Panc1 (cell line): Measurements from ENCODE around the gene USP3. TPM values are rescaled to one million over a fixed set of nuclear protein-coding genes. Genes with fewer than 3 reads are reported as not detected.
A peak's percentile ranks its signal among the peaks of the same experiment; 100 is the strongest.

Experiments used
- ATAC-seq: fragments of 200-7000 bp; cut with Tn5 transposase; 2 replicates; pipeline ENCODE4 v1.9.1; 2020; ENCODE audit warnings: mild to moderate bottlenecking, moderate library complexity
- BruUV-seq: library from RNA; stranded (reverse); fragments of 400-500 nt; replicated peaks from 2 replicates; lab custom pipeline; 2021; lab: Mats Ljungman, UMichigan
- CTCF ChIA-PET: fragments of 300-600 bp; sonication (Branson Sonifier 250); formaldehyde crosslinking; loops from one replicate; lab custom pipeline; 2022; ENCODE audit warnings: antibody characterized with exemption; lab: Charles Lee
- POLR2A ChIA-PET: fragments of 300-600 bp; sonication (Branson Sonifier 250); formaldehyde crosslinking; loops from one replicate; lab custom pipeline; 2022; ENCODE audit warnings: antibody characterized with exemption; lab: Charles Lee
- DNase-seq: peaks from one replicate; pipeline ENCODE4 v3.0.0-alpha.2; 2010; ENCODE audit warnings: low read depth, low spot score
- H3K27ac ChIP-seq: 2 replicates; pipeline ENCODE4 v1.5.1; 2011; ENCODE audit warnings: mild to moderate bottlenecking, low read length, inconsistent platforms
- H3K27me3 ChIP-seq: fragments of 200-500 bp; sonication (Bioruptor generic); 2 replicates; pipeline ENCODE4 v1.6.0; 2014; ENCODE audit warnings: low read length, inconsistent platforms; ENCODE audit not compliant: control insufficient read depth, insufficient read depth
- H3K36me3 ChIP-seq: fragments of 200-500 bp; sonication (Bioruptor generic); 2 replicates; pipeline ENCODE4 v1.5.1; 2014; ENCODE audit warnings: inconsistent platforms, mild to moderate bottlenecking, low read length, moderate library complexity; ENCODE audit not compliant: control insufficient read depth, insufficient read depth
- H3K4me1 ChIP-seq: 2 replicates; pipeline ENCODE4 v1.5.1; 2011; ENCODE audit warnings: inconsistent platforms, mild to moderate bottlenecking, low read length, moderate library complexity; ENCODE audit not compliant: control insufficient read depth, insufficient read depth
- H3K4me3 ChIP-seq, 2 experiments: 2 replicates each; pipeline ENCODE4 v1.5.1; 2011 to 2012; ENCODE audit warnings: low read depth in 2 of 2, low read length in 2 of 2, mild to moderate bottlenecking in 2 of 2, inconsistent platforms in 1 of 2, moderate library complexity in 1 of 2
- H3K9me3 ChIP-seq: fragments of 200-500 bp; sonication (Bioruptor generic); 2 replicates; pipeline ENCODE4 v1.5.1; 2014; ENCODE audit warnings: low read depth, mild to moderate bottlenecking, inconsistent platforms, low read length, moderate library complexity; ENCODE audit not compliant: control insufficient read depth, insufficient read depth
- POLR2AphosphoS5 ChIP-seq: IDR thresholded peaks from 2 replicates; pipeline ENCODE4 v1.6.1; 2012; ENCODE audit warnings: mild to moderate bottlenecking, low read depth, low read length, moderate library complexity
- SIN3A ChIP-seq: IDR thresholded peaks from 2 replicates; pipeline ENCODE4 v1.6.1; 2012; ENCODE audit warnings: low read depth, mild to moderate bottlenecking, low read length, moderate library complexity, borderline replicate concordance; ENCODE audit not compliant: insufficient read depth
- TCF7L2 ChIP-seq: IDR thresholded peaks from 2 replicates; pipeline ENCODE4 v1.6.1; 2011; ENCODE audit warnings: mild to moderate bottlenecking, low read depth, low read length, inconsistent platforms
- in situ Hi-C: cut with HindIII; loops from 2 replicates; pipeline ENCODE4 v1.10.0; 2016; ENCODE audit warnings: low sequenced_read_pairs, low pct_unique_long_range_greater_than_20kb
- intact Hi-C: fragments of 100-400 bp; cut with micrococcal nuclease; formaldehyde crosslinking; loops from one replicate; pipeline ENCODE4 v1.10.0; 2022; ENCODE audit not compliant: unreplicated experiment
- total RNA-seq: library from RNA; stranded (reverse); gene quantifications from one replicate; pipeline ENCODE4 v1.2.1, GENCODE V29; 2021; ENCODE audit not compliant: unreplicated experiment
- TF ChIP-seq, protein P1 (sequence below): fragments of 450-650 bp; IDR thresholded peaks from 2 replicates; pipeline ENCODE4 v1.5.1; 2017; ENCODE audit warnings: mild to moderate bottlenecking
- TF ChIP-seq, protein P2 (sequence below), 2 experiments: IDR thresholded peaks; 2 replicates each; pipeline ENCODE4 v1.6.1; 2011 to 2012; ENCODE audit warnings: low read depth in 2 of 2, control low read depth in 1 of 2, low read length in 1 of 2, mild to moderate bottlenecking in 1 of 2, moderate library complexity in 1 of 2; ENCODE audit not compliant: insufficient read depth in 1 of 2

USP3 gene
- total RNA-seq, 1 experiment from 2014 or later, result 51.4 TPM

DNA sequence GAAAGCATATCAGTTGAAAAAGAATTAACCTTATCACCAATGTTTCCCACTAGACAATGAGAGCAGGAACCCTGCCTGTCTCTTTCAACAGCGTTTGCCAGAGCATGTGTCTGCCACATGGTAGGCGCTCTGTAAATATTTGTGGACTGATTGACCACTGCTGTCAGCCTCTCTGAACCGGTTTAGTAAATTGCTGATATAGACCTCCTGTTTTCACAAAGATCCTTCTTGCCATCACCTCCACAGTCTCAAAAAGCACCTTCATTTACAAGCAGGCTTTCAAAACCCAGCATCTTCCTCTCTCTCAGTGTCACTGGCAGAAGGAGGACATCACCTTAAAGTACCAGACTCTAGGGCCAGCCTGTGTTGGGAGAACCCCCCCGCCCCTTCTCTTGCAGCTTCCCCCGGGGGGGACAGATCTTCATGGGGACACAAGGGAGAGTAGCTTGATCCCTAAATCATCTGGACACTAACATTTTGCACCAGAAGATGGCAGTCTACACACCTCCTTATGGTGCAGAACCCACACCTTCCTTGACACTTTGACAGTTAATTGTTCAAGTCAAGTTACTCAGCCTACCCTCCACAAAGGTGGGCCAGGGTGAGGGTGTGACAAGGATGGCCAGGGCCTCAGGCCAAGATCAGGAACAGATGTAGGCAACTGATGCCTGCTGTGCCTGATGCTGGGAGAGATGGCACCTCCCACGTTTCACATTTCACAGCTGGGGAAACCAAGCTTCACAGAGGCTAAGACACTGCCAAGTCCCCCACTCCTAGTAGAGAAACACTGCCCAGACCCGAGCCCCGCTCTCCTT lies 37.8 kb upstream of the USP3 start:
- BruUV-seq, result no TSS peak
- in situ Hi-C loops (no loop called here), intact Hi-C loops (loop anchor here (5.0 kb wide), 1 partner anchor 131 kb away; the partner anchor contains the start of gene FBXL22)
- Histone ChIP-seq H3K27me3 (no peaks in the 10 kb centered on the region), H3K36me3 (no peaks in the 10 kb centered on the region), H3K4me1 (peaks cover 29% of the 10 kb centered on the region), H3K27ac (peak overlapping the region; percentile 52), H3K4me3 (no peak overlapping the region), H3K9me3 (no peaks in the 10 kb centered on the region)
- ATAC-seq, result peak; percentile 86
- ChIA-PET POLR2A (no interaction called here), CTCF (interaction anchor here (0.6 to 1.5 kb wide), 16 partner anchors 16 to 173 kb away, joined by 3 to 11 read pairs (median 4); partner anchors contain the start of genes CA12 and USP3)
- DNase-seq, result no peak
- TF ChIP-seq, protein P1, sequence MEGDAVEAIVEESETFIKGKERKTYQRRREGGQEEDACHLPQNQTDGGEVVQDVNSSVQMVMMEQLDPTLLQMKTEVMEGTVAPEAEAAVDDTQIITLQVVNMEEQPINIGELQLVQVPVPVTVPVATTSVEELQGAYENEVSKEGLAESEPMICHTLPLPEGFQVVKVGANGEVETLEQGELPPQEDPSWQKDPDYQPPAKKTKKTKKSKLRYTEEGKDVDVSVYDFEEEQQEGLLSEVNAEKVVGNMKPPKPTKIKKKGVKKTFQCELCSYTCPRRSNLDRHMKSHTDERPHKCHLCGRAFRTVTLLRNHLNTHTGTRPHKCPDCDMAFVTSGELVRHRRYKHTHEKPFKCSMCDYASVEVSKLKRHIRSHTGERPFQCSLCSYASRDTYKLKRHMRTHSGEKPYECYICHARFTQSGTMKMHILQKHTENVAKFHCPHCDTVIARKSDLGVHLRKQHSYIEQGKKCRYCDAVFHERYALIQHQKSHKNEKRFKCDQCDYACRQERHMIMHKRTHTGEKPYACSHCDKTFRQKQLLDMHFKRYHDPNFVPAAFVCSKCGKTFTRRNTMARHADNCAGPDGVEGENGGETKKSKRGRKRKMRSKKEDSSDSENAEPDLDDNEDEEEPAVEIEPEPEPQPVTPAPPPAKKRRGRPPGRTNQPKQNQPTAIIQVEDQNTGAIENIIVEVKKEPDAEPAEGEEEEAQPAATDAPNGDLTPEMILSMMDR, result peak; percentile 84
- TF ChIP-seq, protein P2, sequence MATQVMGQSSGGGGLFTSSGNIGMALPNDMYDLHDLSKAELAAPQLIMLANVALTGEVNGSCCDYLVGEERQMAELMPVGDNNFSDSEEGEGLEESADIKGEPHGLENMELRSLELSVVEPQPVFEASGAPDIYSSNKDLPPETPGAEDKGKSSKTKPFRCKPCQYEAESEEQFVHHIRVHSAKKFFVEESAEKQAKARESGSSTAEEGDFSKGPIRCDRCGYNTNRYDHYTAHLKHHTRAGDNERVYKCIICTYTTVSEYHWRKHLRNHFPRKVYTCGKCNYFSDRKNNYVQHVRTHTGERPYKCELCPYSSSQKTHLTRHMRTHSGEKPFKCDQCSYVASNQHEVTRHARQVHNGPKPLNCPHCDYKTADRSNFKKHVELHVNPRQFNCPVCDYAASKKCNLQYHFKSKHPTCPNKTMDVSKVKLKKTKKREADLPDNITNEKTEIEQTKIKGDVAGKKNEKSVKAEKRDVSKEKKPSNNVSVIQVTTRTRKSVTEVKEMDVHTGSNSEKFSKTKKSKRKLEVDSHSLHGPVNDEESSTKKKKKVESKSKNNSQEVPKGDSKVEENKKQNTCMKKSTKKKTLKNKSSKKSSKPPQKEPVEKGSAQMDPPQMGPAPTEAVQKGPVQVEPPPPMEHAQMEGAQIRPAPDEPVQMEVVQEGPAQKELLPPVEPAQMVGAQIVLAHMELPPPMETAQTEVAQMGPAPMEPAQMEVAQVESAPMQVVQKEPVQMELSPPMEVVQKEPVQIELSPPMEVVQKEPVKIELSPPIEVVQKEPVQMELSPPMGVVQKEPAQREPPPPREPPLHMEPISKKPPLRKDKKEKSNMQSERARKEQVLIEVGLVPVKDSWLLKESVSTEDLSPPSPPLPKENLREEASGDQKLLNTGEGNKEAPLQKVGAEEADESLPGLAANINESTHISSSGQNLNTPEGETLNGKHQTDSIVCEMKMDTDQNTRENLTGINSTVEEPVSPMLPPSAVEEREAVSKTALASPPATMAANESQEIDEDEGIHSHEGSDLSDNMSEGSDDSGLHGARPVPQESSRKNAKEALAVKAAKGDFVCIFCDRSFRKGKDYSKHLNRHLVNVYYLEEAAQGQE (IDR thresholded peaks at IDR 0.05; ENCODE audit: insufficient read depth in 1 of 2, low read depth in 2 of 2, low read length in 1 of 2), result no peak

DNA sequence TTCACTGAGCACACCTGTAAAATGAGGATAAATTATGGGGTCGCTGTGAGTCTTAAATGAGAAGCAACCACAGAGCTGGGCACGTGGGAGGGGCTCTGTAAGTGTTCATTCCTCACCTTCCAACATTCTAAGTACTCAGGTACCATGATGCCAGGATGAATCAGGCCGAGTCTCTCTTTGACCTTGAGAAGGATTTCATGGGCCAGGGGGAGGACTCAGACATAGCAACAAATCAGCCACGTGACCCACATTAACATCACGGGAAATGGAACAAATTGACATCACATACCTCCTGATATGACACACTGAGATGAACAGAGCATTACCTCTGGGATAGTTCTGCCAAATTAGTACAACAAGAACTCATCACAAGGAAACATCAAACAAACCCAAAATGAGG lies 35.2 kb upstream of the USP3 start:
- BruUV-seq, result no TSS peak
- H3K9me3 ChIP-seq, result no peaks in the 10 kb centered on the region
- no peaks in the 10 kb centered on the region for H3K36me3 ChIP-seq
- H3K4me1 ChIP-seq, result peaks cover 17% of the 10 kb centered on the region
- no peak for ATAC-seq
- CTCF ChIA-PET, result no interaction called here
- no peak for DNase-seq
- no peak overlapping the region for H3K4me3 ChIP-seq
- TF ChIP-seq POLR2AphosphoS5, result no peak
- no peak for TF ChIP-seq TCF7L2
- no peak for TF ChIP-seq SIN3A
- TF ChIP-seq, protein P2 (IDR thresholded peaks at IDR 0.05; ENCODE audit: insufficient read depth in 1 of 2, low read depth in 2 of 2, low read length in 1 of 2), result no peak
- TF ChIP-seq, protein P1, result no peak
- in situ Hi-C loops, result no loop called here
- no peak overlapping the region for H3K27ac ChIP-seq
- POLR2A ChIA-PET, result no interaction called here
- intact Hi-C loops, result loop anchor here (5.0 kb wide), 1 partner anchor 128 kb away; the partner anchor contains the start of gene FBXL22
- H3K27me3 ChIP-seq, result no peaks in the 10 kb centered on the region
